Uterine smooth muscle cell (primary cell): Measurements from ENCODE around the gene TTC27. TPM values are rescaled to one million over a fixed set of nuclear protein-coding genes. Genes with fewer than 3 reads are reported as not detected.

ENCODE experiments used
- total RNA-seq: library from RNA; depleted of rRNA; stranded (reverse); fragments of >200 nt; gene quantifications from 2 replicates; pipeline ENCODE4 v1.2.3, GENCODE V29; 2014

The TTC27 gene
- 26.6 and 29.7 TPM in 2 replicates for total RNA-seq

DNA sequence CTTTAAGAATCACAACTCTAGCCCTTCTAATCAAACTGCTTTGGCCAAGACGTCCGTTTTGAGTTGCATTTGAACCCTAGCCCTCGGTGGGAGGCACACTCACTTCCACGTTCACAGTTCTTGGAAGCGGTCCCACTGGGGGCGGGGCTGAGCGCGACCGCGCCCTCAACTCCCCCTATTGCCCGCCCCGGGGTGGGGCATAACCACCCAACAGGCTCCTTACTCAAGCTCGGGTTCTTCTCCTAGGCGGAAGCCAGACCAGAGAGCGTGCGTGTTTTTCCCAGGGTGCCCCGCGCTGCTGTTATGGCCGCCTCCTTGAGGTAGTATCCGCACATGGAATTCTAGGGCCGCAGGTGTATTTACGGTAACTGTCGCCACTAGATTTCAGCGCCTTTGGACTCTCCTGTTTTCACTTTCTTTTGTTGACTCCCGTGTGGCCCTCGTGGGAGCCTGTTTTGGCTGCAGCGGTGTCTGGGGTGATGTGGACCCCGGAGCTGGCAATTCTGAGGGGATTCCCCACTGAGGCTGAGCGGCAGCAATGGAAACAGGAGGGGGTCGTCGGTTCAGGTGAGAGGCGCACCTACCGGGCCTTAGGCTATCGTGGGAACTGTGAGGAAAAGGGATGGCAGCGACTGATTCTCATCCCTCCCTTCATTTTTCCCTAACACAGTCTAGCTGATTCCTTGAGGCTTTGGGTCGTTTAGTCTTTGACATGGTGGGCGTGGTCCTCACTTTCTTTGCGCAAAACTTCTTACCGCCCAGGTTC lies at the start of gene TTC27:
Gene TTC27, plus strand, starts transcription at position 237 of the 766 bp plus-strand sequence. Its CDS starts 243 bp downstream, at position 480.

